ENCODE measurements around the gene CCDC77.

- TF ChIP-seq CTCF (IDR thresholded peaks at IDR 0.05; ENCODE audit: poor library complexity), result no peak
- TF ChIP-seq EZH2 (IDR thresholded peaks at IDR 0.05; ENCODE audit: borderline replicate concordance), result no peak
- no peak for TF ChIP-seq EZH2phosphoT487 (IDR thresholded peaks at IDR 0.05; ENCODE audit: low read depth, severe bottlenecking, unreplicated experiment)
Measured at GRCh38 chr12:470133-470532, 68.7 kb downstream of the CCDC77 start.
